ENCODE measurements around the gene SLC22A8.

- TF ChIP-seq CTCF (IDR thresholded peaks at IDR 0.05 in 2 of 3, conservative IDR thresholded peaks at IDR 0.05 in 1 of 3; ENCODE audit: control insufficient read depth in 2 of 3, extremely low read depth in 1 of 3, insufficient read depth in 1 of 3, low read depth in 3 of 3, low read length in 3 of 3) (no peak), ATF3 (IDR thresholded peaks at IDR 0.05; ENCODE audit: borderline replicate concordance, extremely low read depth, low read depth, low read length) (no peak), RB1 (IDR thresholded peaks at IDR 0.05; ENCODE audit: borderline replicate concordance) (no peak), EZH2 (IDR thresholded peaks at IDR 0.05; ENCODE audit: borderline replicate concordance, control insufficient read depth, low read depth, low read length) (no peak), POLR2A (IDR thresholded peaks at IDR 0.05; ENCODE audit: low read depth, low read length) (no peak)
Observed at GRCh38 chr11:62954478-62954877, 61.2 kb downstream of the SLC22A8 start.
